ENCODE results near the gene GIPC2.

The GIPC2 gene

GRCh38 chr1:78032996-78033796 is 12.6 kb upstream of the GIPC2 start:
- in situ Hi-C loops (cut with HindIII; ENCODE audit: low pct_ligation_motif_present, low pct_unique_long_range_greater_than_20kb, low sequenced_read_pairs): no loop called here
- no peak for DNase-seq

GRCh38 chr1:78033797-78034172 is 12.0 kb upstream of the GIPC2 start:
- in situ Hi-C loops (cut with HindIII; ENCODE audit: low pct_ligation_motif_present, low pct_unique_long_range_greater_than_20kb, low sequenced_read_pairs): no loop called here
- DNase-seq: no peak

- no peak for DNase-seq
- in situ Hi-C loops (cut with HindIII; ENCODE audit: low pct_ligation_motif_present, low pct_unique_long_range_greater_than_20kb, low sequenced_read_pairs): no loop called here
Observed at GRCh38 chr1:78035121-78035520, 10.6 kb upstream of the GIPC2 start.

GRCh38 chr1:78036450-78036849 is 9.3 kb upstream of the GIPC2 start:
- no peak for DNase-seq
- in situ Hi-C loops (cut with HindIII; ENCODE audit: low pct_ligation_motif_present, low pct_unique_long_range_greater_than_20kb, low sequenced_read_pairs): no loop called here

- in situ Hi-C loops (cut with HindIII; ENCODE audit: low pct_ligation_motif_present, low pct_unique_long_range_greater_than_20kb, low sequenced_read_pairs): no loop called here
- no peak for DNase-seq
Observed at GRCh38 chr1:78038071-78038470, 7.7 kb upstream of the GIPC2 start.

- DNase-seq: no peak
Observed at GRCh38 chr1:78038491-78038939, 7.3 kb upstream of the GIPC2 start.

GRCh38 chr1:78040484-78041089 is 5.2 kb upstream of the GIPC2 start:
- DNase-seq: no peak
- in situ Hi-C loops (cut with HindIII; ENCODE audit: low pct_ligation_motif_present, low pct_unique_long_range_greater_than_20kb, low sequenced_read_pairs): no loop called here

More at GRCh38 chr1:78038491-78038939, 7.3 kb upstream of the GIPC2 start:
- in situ Hi-C loops (cut with HindIII; ENCODE audit: low pct_ligation_motif_present, low pct_unique_long_range_greater_than_20kb, low sequenced_read_pairs): no loop called here

- DNase-seq: no peak
- in situ Hi-C loops (cut with HindIII; ENCODE audit: low pct_ligation_motif_present, low pct_unique_long_range_greater_than_20kb, low sequenced_read_pairs): no loop called here
Observed at GRCh38 chr1:78043436-78043835, 2.3 kb upstream of the GIPC2 start.

- DNase-seq: no peak
- in situ Hi-C loops (cut with HindIII; ENCODE audit: low pct_ligation_motif_present, low pct_unique_long_range_greater_than_20kb, low sequenced_read_pairs): no loop called here
Observed at GRCh38 chr1:78044796-78045562, 787 bp upstream of the GIPC2 start.

GRCh38 chr1:78045563-78045925 is 222 bp upstream of the GIPC2 start:
- DNase-seq: no peak
- in situ Hi-C loops (cut with HindIII; ENCODE audit: low pct_ligation_motif_present, low pct_unique_long_range_greater_than_20kb, low sequenced_read_pairs): no loop called here

GRCh38 chr1:78047106-78047505 is 1.3 kb downstream of the GIPC2 start:
- in situ Hi-C loops (cut with HindIII; ENCODE audit: low pct_ligation_motif_present, low pct_unique_long_range_greater_than_20kb, low sequenced_read_pairs): no loop called here
- DNase-seq: no peak

- in situ Hi-C loops (cut with HindIII; ENCODE audit: low pct_ligation_motif_present, low pct_unique_long_range_greater_than_20kb, low sequenced_read_pairs): no loop called here
- no peak for DNase-seq
Observed at GRCh38 chr1:78047631-78048030, 1.9 kb downstream of the GIPC2 start.

- in situ Hi-C loops (cut with HindIII; ENCODE audit: low pct_ligation_motif_present, low pct_unique_long_range_greater_than_20kb, low sequenced_read_pairs): no loop called here
- no peak for DNase-seq
Observed at GRCh38 chr1:78048446-78048845, 2.7 kb downstream of the GIPC2 start.

- in situ Hi-C loops (cut with HindIII; ENCODE audit: low pct_ligation_motif_present, low pct_unique_long_range_greater_than_20kb, low sequenced_read_pairs): no loop called here
- no peak for DNase-seq
Observed at GRCh38 chr1:78049396-78049795, 3.6 kb downstream of the GIPC2 start.

GRCh38 chr1:78051005-78051404 is 5.2 kb downstream of the GIPC2 start:
- no peak for DNase-seq
- in situ Hi-C loops (cut with HindIII; ENCODE audit: low pct_ligation_motif_present, low pct_unique_long_range_greater_than_20kb, low sequenced_read_pairs): no loop called here

GRCh38 chr1:78052685-78053405 is 7.1 kb downstream of the GIPC2 start:
- in situ Hi-C loops (cut with HindIII; ENCODE audit: low pct_ligation_motif_present, low pct_unique_long_range_greater_than_20kb, low sequenced_read_pairs): no loop called here
- DNase-seq: no peak

- DNase-seq: no peak
- in situ Hi-C loops (cut with HindIII; ENCODE audit: low pct_ligation_motif_present, low pct_unique_long_range_greater_than_20kb, low sequenced_read_pairs): no loop called here
Observed at GRCh38 chr1:78053498-78053897, 7.7 kb downstream of the GIPC2 start.

- in situ Hi-C loops (cut with HindIII; ENCODE audit: low pct_ligation_motif_present, low pct_unique_long_range_greater_than_20kb, low sequenced_read_pairs): no loop called here
- no peak for DNase-seq
Observed at GRCh38 chr1:78054559-78054958, 8.8 kb downstream of the GIPC2 start.

GRCh38 chr1:78054972-78055371 is 9.2 kb downstream of the GIPC2 start:
- in situ Hi-C loops (cut with HindIII; ENCODE audit: low pct_ligation_motif_present, low pct_unique_long_range_greater_than_20kb, low sequenced_read_pairs): no loop called here
- no peak for DNase-seq
